ENCODE results near the gene TENT5C.

Gene TENT5C

GRCh38 chr1:117573386-117574023 is 32.3 kb upstream of the TENT5C start:
- DNase-seq: peak; percentile 5

- no peak for DNase-seq
Observed at GRCh38 chr1:117574161-117574835, 31.6 kb upstream of the TENT5C start.

- no peak for DNase-seq
Observed at GRCh38 chr1:117575586-117576225, 30.1 kb upstream of the TENT5C start.

GRCh38 chr1:117576236-117576635 is 29.6 kb upstream of the TENT5C start:
- DNase-seq: no peak

- DNase-seq: no peak
Observed at GRCh38 chr1:117577191-117577885, 28.5 kb upstream of the TENT5C start.

- no peak for DNase-seq
Observed at GRCh38 chr1:117578466-117578865, 27.4 kb upstream of the TENT5C start.

GRCh38 chr1:117579221-117579906 is 26.5 kb upstream of the TENT5C start:
- DNase-seq: no peak

- no peak for DNase-seq
Observed at GRCh38 chr1:117580436-117580835, 25.4 kb upstream of the TENT5C start.

- DNase-seq: no peak
Observed at GRCh38 chr1:117580882-117581281, 25.0 kb upstream of the TENT5C start.

- DNase-seq: no peak
Observed at GRCh38 chr1:117581391-117581943, 24.4 kb upstream of the TENT5C start.

GRCh38 chr1:117582451-117582850 is 23.4 kb upstream of the TENT5C start:
- no peak for DNase-seq

- no peak for DNase-seq
Observed at GRCh38 chr1:117583247-117583646, 22.6 kb upstream of the TENT5C start.

GRCh38 chr1:117584181-117584580 is 21.7 kb upstream of the TENT5C start:
- DNase-seq: no peak

- no peak for DNase-seq
Observed at GRCh38 chr1:117585086-117585485, 20.8 kb upstream of the TENT5C start.

GRCh38 chr1:117586337-117586736 is 19.5 kb upstream of the TENT5C start:
- DNase-seq: no peak

GRCh38 chr1:117586747-117587498 is 18.9 kb upstream of the TENT5C start:
- no peak for DNase-seq

GRCh38 chr1:117587499-117588356 is 18.1 kb upstream of the TENT5C start:
- DNase-seq: no peak

GRCh38 chr1:117589544-117589943 is 16.3 kb upstream of the TENT5C start:
- no peak for DNase-seq

- DNase-seq: no peak
Observed at GRCh38 chr1:117590273-117590925, 15.4 kb upstream of the TENT5C start.

- no peak for DNase-seq
Observed at GRCh38 chr1:117591252-117591651, 14.6 kb upstream of the TENT5C start.
